DOHH2 (cell line): ENCODE data around the gene OR8B12.

Experiments
- EZH2phosphoT487 ChIP-seq: fragments of 200-600 bp; sonication (generic); IDR thresholded peaks from 2 replicates; pipeline ENCODE4 v1.6.1; 2017; ENCODE audit warnings: borderline replicate concordance, mild to moderate bottlenecking, antibody characterized with exemption, low read length, moderate library complexity, mixed read lengths
- TF ChIP-seq, protein P1 (sequence below): fragments of 200-600 bp; sonication (generic); IDR thresholded peaks from one replicate; pipeline ENCODE4 v1.5.1; 2014; ENCODE audit warnings: antibody characterized with exemption, mild to moderate bottlenecking, low read depth, low read length; ENCODE audit not compliant: poor library complexity, severe bottlenecking

- TF ChIP-seq, protein P1, sequence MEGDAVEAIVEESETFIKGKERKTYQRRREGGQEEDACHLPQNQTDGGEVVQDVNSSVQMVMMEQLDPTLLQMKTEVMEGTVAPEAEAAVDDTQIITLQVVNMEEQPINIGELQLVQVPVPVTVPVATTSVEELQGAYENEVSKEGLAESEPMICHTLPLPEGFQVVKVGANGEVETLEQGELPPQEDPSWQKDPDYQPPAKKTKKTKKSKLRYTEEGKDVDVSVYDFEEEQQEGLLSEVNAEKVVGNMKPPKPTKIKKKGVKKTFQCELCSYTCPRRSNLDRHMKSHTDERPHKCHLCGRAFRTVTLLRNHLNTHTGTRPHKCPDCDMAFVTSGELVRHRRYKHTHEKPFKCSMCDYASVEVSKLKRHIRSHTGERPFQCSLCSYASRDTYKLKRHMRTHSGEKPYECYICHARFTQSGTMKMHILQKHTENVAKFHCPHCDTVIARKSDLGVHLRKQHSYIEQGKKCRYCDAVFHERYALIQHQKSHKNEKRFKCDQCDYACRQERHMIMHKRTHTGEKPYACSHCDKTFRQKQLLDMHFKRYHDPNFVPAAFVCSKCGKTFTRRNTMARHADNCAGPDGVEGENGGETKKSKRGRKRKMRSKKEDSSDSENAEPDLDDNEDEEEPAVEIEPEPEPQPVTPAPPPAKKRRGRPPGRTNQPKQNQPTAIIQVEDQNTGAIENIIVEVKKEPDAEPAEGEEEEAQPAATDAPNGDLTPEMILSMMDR, result no peak
- TF ChIP-seq EZH2phosphoT487, result no peak
These were observed 29.3 kb downstream of the OR8B12 start for GRCh38 chr11:124514131-124514530.
